ENCODE data around the gene PAX6. TPM values are rescaled to one million over a fixed set of nuclear protein-coding genes. Genes with fewer than 3 reads are reported as not detected.

Gene PAX6
- total and polyA plus RNA-seq, 2 of the 13 experiments (the other 11 are each of a cell fraction or from before 2014, with no cell fraction given), result 0.15 to 1.1 TPM

GRCh38 chr11:31779374-31779791 lies 31.7 kb downstream of the PAX6 start:
- no peak overlapping the region for H3K9ac ChIP-seq (ENCODE audit: insufficient read depth, low read depth, low read length)
- FAIRE-seq (no peak), DNase-seq (ENCODE audit: low spot score) (no peak), ATAC-seq (no peak)
- no peaks in the 10 kb centered on the region for H3K4me1 ChIP-seq (ENCODE audit: insufficient read depth, low read length)
- H3K4me3 ChIP-seq (replicated peaks in 1 of 3; ENCODE audit: insufficient read depth in 1 of 3, low read depth in 2 of 3, low read length in 3 of 3), result no peak overlapping the region
- no peaks in the 10 kb centered on the region for H3K36me3 ChIP-seq (replicated peaks in 1 of 2; ENCODE audit: control insufficient read depth in 1 of 2, insufficient read depth in 2 of 2, low read length in 2 of 2)
- intact Hi-C loops (cut with micrococcal nuclease; ENCODE audit: unreplicated experiment) (no loop called here), in situ Hi-C loops (cut with HindIII; ENCODE audit: extremely low pct_ligation_motif_present, low pct_unique_long_range_greater_than_20kb) (no loop called here)
- no peak overlapping the region for H3K4me2 ChIP-seq (ENCODE audit: low read depth, low read length)
- TF ChIP-seq, protein P1, sequence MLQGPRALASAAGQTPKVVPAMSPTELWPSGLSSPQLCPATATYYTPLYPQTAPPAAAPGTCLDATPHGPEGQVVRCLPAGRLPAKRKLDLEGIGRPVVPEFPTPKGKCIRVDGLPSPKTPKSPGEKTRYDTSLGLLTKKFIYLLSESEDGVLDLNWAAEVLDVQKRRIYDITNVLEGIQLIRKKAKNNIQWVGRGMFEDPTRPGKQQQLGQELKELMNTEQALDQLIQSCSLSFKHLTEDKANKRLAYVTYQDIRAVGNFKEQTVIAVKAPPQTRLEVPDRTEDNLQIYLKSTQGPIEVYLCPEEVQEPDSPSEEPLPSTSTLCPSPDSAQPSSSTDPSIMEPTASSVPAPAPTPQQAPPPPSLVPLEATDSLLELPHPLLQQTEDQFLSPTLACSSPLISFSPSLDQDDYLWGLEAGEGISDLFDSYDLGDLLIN (CRISPR knock-in tag; IDR thresholded peaks at IDR 0.05; ENCODE audit: borderline replicate concordance), result no peak
- no peaks in the 10 kb centered on the region for H3K27me3 ChIP-seq (ENCODE audit: control insufficient read depth in 1 of 2, insufficient read depth in 2 of 2, low read length in 2 of 2)
- H3K9me3 ChIP-seq (ENCODE audit: low read length), result no peaks in the 10 kb centered on the region
- no peaks in the 10 kb centered on the region for H3K79me2 ChIP-seq (ENCODE audit: insufficient read depth, low read length)
- WGBS (ENCODE audit: low lambda C conversion rate), result 90% methylated on average over 6 of the region's 6 CpGs
- H2AFZ ChIP-seq (ENCODE audit: low read length), result no peak overlapping the region
- no peaks in the 10 kb centered on the region for H4K20me1 ChIP-seq (ENCODE audit: insufficient read depth, low read length)
- ChIA-PET POLR2A (no interaction called here), CTCF (ENCODE audit: low intra/inter-chr PET ratio, low total read pairs) (no interaction called here)
- no peak overlapping the region for H3K27ac ChIP-seq (ENCODE audit: extremely low read length, insufficient read depth, low read length)
- BruUV-seq (replicated peaks), result no TSS peak

DNA sequence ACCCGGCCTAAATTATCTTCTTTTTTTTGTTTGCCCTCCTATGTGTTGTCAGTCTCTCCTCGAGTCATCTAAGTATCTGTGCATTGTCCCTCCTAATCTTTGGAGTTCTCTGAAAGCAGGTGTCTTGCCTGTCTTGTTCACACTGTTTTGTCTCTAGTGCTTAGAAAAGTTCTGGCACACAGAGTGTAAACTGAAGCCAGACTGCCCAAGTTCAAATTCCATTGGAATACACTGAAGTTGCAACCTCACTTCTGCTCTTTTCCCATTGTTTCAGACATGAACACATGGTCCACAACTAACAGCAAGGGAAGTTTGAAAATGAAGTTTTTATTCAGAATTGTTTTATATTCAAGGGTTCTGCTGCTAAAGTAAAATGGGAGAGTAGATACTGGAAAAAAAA lies 38.7 kb downstream of the PAX6 start:
- in situ Hi-C loops (cut with HindIII; ENCODE audit: extremely low pct_ligation_motif_present, low pct_unique_long_range_greater_than_20kb), result no loop called here
- intact Hi-C loops (cut with micrococcal nuclease; ENCODE audit: unreplicated experiment), result no loop called here
- 81% methylated on average over 2 of the region's 2 CpGs for WGBS (ENCODE audit: low lambda C conversion rate)
- ATAC-seq (no peak), FAIRE-seq (no peak), DNase-seq (ENCODE audit: low spot score) (no peak)
- Histone ChIP-seq H2AFZ (ENCODE audit: low read length) (no peak overlapping the region), H3K79me2 (ENCODE audit: insufficient read depth, low read length) (no peaks in the 10 kb centered on the region), H3K4me3 (replicated peaks in 1 of 3; ENCODE audit: insufficient read depth in 1 of 3, low read depth in 2 of 3, low read length in 3 of 3) (no peak overlapping the region), H3K9me3 (ENCODE audit: low read length) (no peaks in the 10 kb centered on the region), H3K36me3 (replicated peaks in 1 of 2; ENCODE audit: control insufficient read depth in 1 of 2, insufficient read depth in 2 of 2, low read length in 2 of 2) (no peaks in the 10 kb centered on the region), H3K27ac (ENCODE audit: extremely low read length, insufficient read depth, low read length) (no peak overlapping the region), H4K20me1 (ENCODE audit: insufficient read depth, low read length) (no peaks in the 10 kb centered on the region), H3K9ac (ENCODE audit: insufficient read depth, low read depth, low read length) (no peak overlapping the region), H3K4me1 (ENCODE audit: insufficient read depth, low read length) (no peaks in the 10 kb centered on the region), H3K4me2 (ENCODE audit: low read depth, low read length) (no peak overlapping the region), H3K27me3 (ENCODE audit: control insufficient read depth in 1 of 2, insufficient read depth in 2 of 2, low read length in 2 of 2) (no peaks in the 10 kb centered on the region)
- no TSS peak for BruUV-seq (replicated peaks)
- POLR2A ChIA-PET, result no interaction called here
- CTCF ChIA-PET (ENCODE audit: low intra/inter-chr PET ratio, low total read pairs), result no interaction called here
- no peak for TF ChIP-seq BCLAF1 (IDR thresholded peaks at IDR 0.05)
- no peak for TF ChIP-seq ZMAT3 (CRISPR knock-in tag; conservative IDR thresholded peaks at IDR 0.05)
- TF ChIP-seq RARA (CRISPR knock-in tag; IDR thresholded peaks at IDR 0.05), result no peak
- no peak for TF ChIP-seq NONO (IDR thresholded peaks at IDR 0.05)
- no peak for TF ChIP-seq NONO (CRISPR knock-in tag; conservative IDR thresholded peaks at IDR 0.05)
- no peak for TF ChIP-seq THAP8 (CRISPR knock-in tag; IDR thresholded peaks at IDR 0.05; ENCODE audit: borderline replicate concordance)
- TF ChIP-seq SMC3 (IDR thresholded peaks at IDR 0.05; ENCODE audit: low read length), result no peak
- TF ChIP-seq ETV5 (CRISPR knock-in tag; IDR thresholded peaks at IDR 0.05; ENCODE audit: borderline replicate concordance), result no peak
- no peak for TF ChIP-seq NFE2 (CRISPR knock-in tag; IDR thresholded peaks at IDR 0.05)
- no peak for TF ChIP-seq NR1H2 (CRISPR knock-in tag; IDR thresholded peaks at IDR 0.05; ENCODE audit: borderline replicate concordance, low read depth)
- TF ChIP-seq SAFB2 (CRISPR knock-in tag; IDR thresholded peaks at IDR 0.05; ENCODE audit: borderline replicate concordance, low read depth), result no peak
- no peak for TF ChIP-seq ZFY (CRISPR knock-in tag; IDR thresholded peaks at IDR 0.05)
- TF ChIP-seq CHD2 (IDR thresholded peaks at IDR 0.05; ENCODE audit: low read depth, low read length), result no peak
